GM12891 (cell line): ENCODE results near the gene RNF144A.

Experiments used
- POLR2A ChIP-seq: IDR thresholded peaks from 2 replicates; pipeline ENCODE4 v1.6.1; 2011; ENCODE audit warnings: low read depth, low read length, control low read depth
- POLR2AphosphoS5 ChIP-seq: IDR thresholded peaks from 2 replicates; pipeline ENCODE4 v1.6.1; 2011; ENCODE audit warnings: low read depth, low read length, control low read depth
- POU2F2 ChIP-seq: IDR thresholded peaks from 2 replicates; pipeline ENCODE4 v1.6.1; 2011; ENCODE audit warnings: low read depth, mild to moderate bottlenecking, control low read depth, low read length, moderate library complexity
- SPI1 ChIP-seq: IDR thresholded peaks from 2 replicates; pipeline ENCODE4 v1.6.1; 2011; ENCODE audit warnings: low read depth, low read length, control low read depth
- TAF1 ChIP-seq: IDR thresholded peaks from 2 replicates; pipeline ENCODE4 v1.6.1; 2011; ENCODE audit warnings: low read depth, low read length, control low read depth

DNA sequence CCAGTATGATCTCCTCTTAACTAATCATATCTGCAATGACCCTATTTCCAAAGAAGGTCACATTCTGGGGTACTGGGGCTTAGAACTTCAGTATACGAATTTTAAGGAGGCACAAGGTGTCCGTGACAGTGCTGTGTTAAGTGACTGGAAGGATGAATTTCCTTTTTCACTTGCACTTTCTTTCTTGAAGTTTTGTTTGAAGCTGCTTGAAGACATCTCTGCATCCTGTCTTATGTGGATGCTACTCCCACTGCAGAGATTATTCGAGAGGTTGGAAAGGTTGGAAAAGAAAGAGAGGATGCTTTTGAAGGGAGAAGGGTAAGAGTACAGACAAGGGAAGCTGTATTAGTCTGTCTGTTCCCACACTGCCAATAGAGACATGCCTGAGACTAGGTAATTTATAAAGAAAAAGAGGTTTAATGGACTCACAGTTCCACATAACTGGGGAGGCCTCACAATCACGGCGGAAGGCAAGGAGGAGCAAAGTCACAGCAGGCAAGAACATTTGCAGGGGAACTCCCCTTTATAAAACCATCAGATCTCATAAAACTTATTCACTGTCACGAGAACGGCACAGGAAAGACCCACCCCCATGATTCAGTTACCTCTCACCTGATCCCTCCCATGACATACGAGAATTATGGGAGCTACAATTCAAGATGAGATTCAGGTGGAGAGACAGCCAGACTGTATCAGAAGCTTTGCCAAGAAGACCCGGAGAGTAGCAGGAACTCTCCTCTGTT is 3.6 kb upstream of the RNF144A start:
- TF ChIP-seq POLR2A: no peak
- no peak for TF ChIP-seq POLR2AphosphoS5
- no peak for TF ChIP-seq TAF1
- TF ChIP-seq SPI1: no peak
- no peak for TF ChIP-seq POU2F2
